Right lobe of liver (tissue), 4 donors: Measurements from ENCODE around the gene CHRD.

Source experiments
- POLR2A ChIP-seq: fragments of 450-650 bp; IDR thresholded peaks from one replicate; pipeline ENCODE4 v1.6.1; 2017; ENCODE audit warnings: antibody characterized with exemption, mild to moderate bottlenecking
- TF ChIP-seq, protein P1 (sequence below), 4 donors: fragments of 200-600 bp in 3 of 4; fragments of 450-650 bp in 1 of 4; IDR thresholded peaks; one replicate each; pipeline versions ENCODE4 v1.5.1 to v1.8.0; 2016 to 2022; ENCODE audit warnings: antibody characterized with exemption in 4 of 4, mild to moderate bottlenecking in 2 of 4
- donor health status: DM: no; HTN: no; CAD: no.
- donor health status: DM: no; HTN: no; CAD: no.
- donor health status: DM: no; HTN: yes; CAD: no.

DNA sequence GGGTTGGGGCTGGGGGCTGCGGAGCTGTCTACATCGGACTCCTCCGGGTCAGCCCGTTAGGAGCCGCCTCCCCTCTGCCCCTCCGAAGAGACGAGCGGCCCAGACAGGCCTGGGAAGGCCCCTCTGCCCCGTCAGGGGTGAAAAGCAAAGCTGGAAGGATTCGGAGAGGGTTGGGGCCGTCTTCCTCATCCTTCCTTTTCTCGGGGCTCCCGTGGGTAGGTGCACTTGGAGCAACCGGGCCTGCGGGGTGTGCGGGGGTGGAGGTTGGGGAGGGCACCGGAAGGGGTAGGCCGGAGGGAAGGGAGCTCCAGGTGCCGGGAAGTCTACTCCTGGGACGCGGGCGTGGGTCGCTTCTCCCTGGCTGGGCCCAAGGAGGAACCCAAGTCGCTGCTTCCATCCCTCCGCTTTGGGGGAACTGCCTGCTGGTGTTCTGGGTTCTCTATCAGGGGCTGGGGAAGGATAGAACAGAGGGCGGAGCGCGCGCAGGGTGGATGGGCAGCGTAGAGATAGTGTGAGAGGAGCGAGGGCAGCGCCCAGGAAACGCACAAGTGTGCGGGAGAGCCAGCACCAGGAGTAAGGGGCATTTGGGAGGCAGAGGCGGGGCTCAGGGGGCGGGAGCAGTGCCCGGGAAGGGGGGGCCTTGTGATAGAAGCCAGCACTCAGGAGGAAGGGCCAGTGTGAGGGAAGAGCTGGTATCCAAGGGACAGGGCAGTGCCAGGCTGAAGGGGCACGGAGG lies 17.8 kb upstream of the CHRD start:
- TF ChIP-seq, protein P1, sequence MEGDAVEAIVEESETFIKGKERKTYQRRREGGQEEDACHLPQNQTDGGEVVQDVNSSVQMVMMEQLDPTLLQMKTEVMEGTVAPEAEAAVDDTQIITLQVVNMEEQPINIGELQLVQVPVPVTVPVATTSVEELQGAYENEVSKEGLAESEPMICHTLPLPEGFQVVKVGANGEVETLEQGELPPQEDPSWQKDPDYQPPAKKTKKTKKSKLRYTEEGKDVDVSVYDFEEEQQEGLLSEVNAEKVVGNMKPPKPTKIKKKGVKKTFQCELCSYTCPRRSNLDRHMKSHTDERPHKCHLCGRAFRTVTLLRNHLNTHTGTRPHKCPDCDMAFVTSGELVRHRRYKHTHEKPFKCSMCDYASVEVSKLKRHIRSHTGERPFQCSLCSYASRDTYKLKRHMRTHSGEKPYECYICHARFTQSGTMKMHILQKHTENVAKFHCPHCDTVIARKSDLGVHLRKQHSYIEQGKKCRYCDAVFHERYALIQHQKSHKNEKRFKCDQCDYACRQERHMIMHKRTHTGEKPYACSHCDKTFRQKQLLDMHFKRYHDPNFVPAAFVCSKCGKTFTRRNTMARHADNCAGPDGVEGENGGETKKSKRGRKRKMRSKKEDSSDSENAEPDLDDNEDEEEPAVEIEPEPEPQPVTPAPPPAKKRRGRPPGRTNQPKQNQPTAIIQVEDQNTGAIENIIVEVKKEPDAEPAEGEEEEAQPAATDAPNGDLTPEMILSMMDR (IDR thresholded peaks at IDR 0.05): no peak
- no peak for TF ChIP-seq POLR2A
